A549 (cell line): Measurements from ENCODE around the gene APOD. TPM values are rescaled to one million over a fixed set of nuclear protein-coding genes. Genes with fewer than 3 reads are reported as not detected.
"Not testable (repeated sequence)": the region's sequence is repeated elsewhere in the genome, so short reads cannot be mapped to it uniquely, and the experiment has no call there.

Experiments used
- ATAC-seq, 2 experiments: fragments of 200-7000 bp in 1 of 2; fragments of >200 bp in 1 of 2; cut with Nextera tagmentation in 1 of 2; cut with Tn5 transposase in 1 of 2; 3 replicates each; pipeline versions ENCODE4 v1.8.0 to v1.9.1; 2018 to 2020; ENCODE audit warnings: mild to moderate bottlenecking in 1 of 2, moderate library complexity in 1 of 2
- CTCF ChIA-PET: fragments of 300-600 bp; sonication (Branson Sonifier 250); formaldehyde crosslinking; extraction: SDS; loops from one replicate; lab custom pipeline; 2021; ENCODE audit warnings: antibody characterized with exemption, inconsistent platforms; lab: Yijun Ruan, JAX
- POLR2A ChIA-PET: fragments of 350-600 bp; formaldehyde crosslinking; extraction: SDS; loops from one replicate; lab custom pipeline; 2021; ENCODE audit warnings: antibody characterized with exemption, inconsistent platforms; lab: Yijun Ruan, JAX
- DNase-seq, 2 experiments: peaks; one replicate each; pipeline versions ENCODE4 v3.0.0 to v3.0.0-alpha.2; 2011 to 2016; ENCODE audit warnings: low read depth in 1 of 2, low spot score in 1 of 2
- FAIRE-seq: peaks from 2 replicates; lab custom pipeline; 2011; peaks lifted over from hg19 to GRCh38; lab: Jason Lieb, UNC
- H3K27ac ChIP-seq, 2 experiments: fragments of >200 bp; sonication (Bioruptor Twin); formaldehyde crosslinking; 3 replicates each; pipeline ENCODE4 v1.5.1; 2016 to 2017
- H3K4me1 ChIP-seq: fragments of >200 bp; sonication (Bioruptor Twin); formaldehyde crosslinking; 3 replicates; pipeline ENCODE4 v1.6.1; 2016
- H3K4me2 ChIP-seq: fragments of >200 bp; sonication (Bioruptor Twin); formaldehyde crosslinking; 3 replicates; pipeline ENCODE4 v1.6.1; 2016
- H3K4me3 ChIP-seq: fragments of >200 bp; sonication (Bioruptor Twin); formaldehyde crosslinking; 3 replicates; pipeline ENCODE4 v1.5.1; 2016
- H3K9me3 ChIP-seq: fragments of >200 bp; sonication (Bioruptor Twin); formaldehyde crosslinking; 3 replicates; pipeline ENCODE4 v1.6.1; 2016
- CBX2 ChIP-seq: fragments of 200-600 bp; sonication (generic); IDR thresholded peaks from 2 replicates; pipeline ENCODE4 v1.6.1; 2016; ENCODE audit warnings: low read depth, mild to moderate bottlenecking, borderline replicate concordance
- CBX8 ChIP-seq: fragments of 200-600 bp; sonication (generic); IDR thresholded peaks from 2 replicates; pipeline ENCODE4 v1.6.1; 2016
- CHD2 ChIP-seq: fragments of 150-350 bp; IDR thresholded peaks from 2 replicates; pipeline ENCODE4 v1.6.1; 2014; ENCODE audit warnings: low read length; ENCODE audit not compliant: partially characterized antibody
- CHD4 ChIP-seq: fragments of 200-600 bp; sonication (generic); IDR thresholded peaks from 2 replicates; pipeline ENCODE4 v1.6.1; 2016; ENCODE audit warnings: antibody characterized with exemption, mild to moderate bottlenecking, borderline replicate concordance
- E2F6 ChIP-seq: IDR thresholded peaks from 2 replicates; pipeline ENCODE4 v1.6.1; 2012; ENCODE audit warnings: low read depth, borderline replicate concordance
- ESRRA ChIP-seq: fragments of 150-350 bp; IDR thresholded peaks from 2 replicates; pipeline ENCODE4 v1.6.1; 2014; ENCODE audit warnings: mild to moderate bottlenecking, low read length, borderline replicate concordance
- FOSL2 ChIP-seq, 2 experiments: fragments of 450-650 bp in 1 of 2; fragments of >200 bp in 1 of 2; sonication (Bioruptor Twin) in 1 of 2; formaldehyde crosslinking; IDR thresholded peaks; 2 replicates each; pipeline versions ENCODE4 v1.5.0 to v1.6.1; 2016 to 2020; ENCODE audit warnings: mild to moderate bottlenecking in 1 of 2, moderate library complexity in 1 of 2
- HES2 ChIP-seq: fragments of >200 bp; sonication (Bioruptor Twin); formaldehyde crosslinking; IDR thresholded peaks from 2 replicates; pipeline ENCODE4 v1.6.1; 2016
- HEYL ChIP-seq: fragments of 250-450 bp; sonication (Bioruptor Pico); IDR thresholded peaks from 2 replicates; pipeline ENCODE4 v1.8.0; 2021; ENCODE audit warnings: mild to moderate bottlenecking, moderate library complexity
- HMGXB4 ChIP-seq: fragments of 250-450 bp; sonication (Bioruptor Pico); IDR thresholded peaks from 2 replicates; pipeline ENCODE4 v1.5.0; 2021; ENCODE audit warnings: mild to moderate bottlenecking, moderate library complexity, borderline replicate concordance
- KDM1A ChIP-seq: fragments of 200-600 bp; sonication (generic); IDR thresholded peaks from 2 replicates; pipeline ENCODE4 v1.6.1; 2016; ENCODE audit warnings: low read depth, mild to moderate bottlenecking
- RCOR1 ChIP-seq: fragments of 150-350 bp; IDR thresholded peaks from 2 replicates; pipeline ENCODE4 v1.6.1; 2014; ENCODE audit warnings: antibody characterized with exemption, low read length, low read depth
- RNF2 ChIP-seq: fragments of 200-600 bp; sonication (generic); IDR thresholded peaks from 2 replicates; pipeline ENCODE4 v1.6.1; 2016; ENCODE audit warnings: low read depth, mild to moderate bottlenecking, antibody characterized with exemption, moderate library complexity, borderline replicate concordance
- SMC3 ChIP-seq: fragments of >200 bp; sonication (Bioruptor Twin); formaldehyde crosslinking; IDR thresholded peaks from 3 replicates; pipeline ENCODE4 v1.6.1; 2018; ENCODE audit warnings: inconsistent platforms
- TP53 ChIP-seq: fragments of 250-450 bp; sonication (Bioruptor Pico); IDR thresholded peaks from 2 replicates; pipeline ENCODE4 v1.5.0; 2021; ENCODE audit warnings: mild to moderate bottlenecking, moderate library complexity
- ZNF302 ChIP-seq: fragments of 250-450 bp; sonication (Bioruptor Pico); IDR thresholded peaks from 2 replicates; pipeline ENCODE4 v1.9.0; 2021; ENCODE audit warnings: inconsistent platforms, mild to moderate bottlenecking, moderate library complexity
- ZSCAN20 ChIP-seq: fragments of 250-450 bp; sonication (Bioruptor Pico); IDR thresholded peaks from 2 replicates; pipeline ENCODE4 v1.8.0; 2022; ENCODE audit warnings: mild to moderate bottlenecking, moderate library complexity
- WGBS: methylation state at CpG from one replicate; pipeline ENCODE4 v1.1.6; 2017; ENCODE audit errors: missing lambda C conversion rate; 5-methylcytosine and 5-hydroxymethylcytosine counted together
- polyA plus RNA-seq, 4 experiments: library from polyadenylated mRNA; depleted of rRNA in 3 of 4; stranded (reverse); fragments of >200 nt; fragmentation: RNase III in 1 of 4; extraction: RNeasy Plus Mini Kit Qiagen cat#74134 plus additional on column Dnase treatment in 1 of 4; gene quantifications; 2 replicates in 3 of 4; 3 replicates in 1 of 4; pipeline ENCODE4 v1.2.3, GENCODE V29; 2011 to 2017
- TF ChIP-seq, protein P1 (sequence below): fragments of 200-600 bp; sonication (generic); IDR thresholded peaks from 2 replicates; pipeline ENCODE4 v1.6.1; 2016; ENCODE audit warnings: antibody characterized with exemption, mild to moderate bottlenecking, moderate library complexity

APOD gene
- polyA plus RNA-seq, 2 of the 4 experiments (the other 2 are of a cell fraction), result 0.15 to 2.8 TPM

DNA sequence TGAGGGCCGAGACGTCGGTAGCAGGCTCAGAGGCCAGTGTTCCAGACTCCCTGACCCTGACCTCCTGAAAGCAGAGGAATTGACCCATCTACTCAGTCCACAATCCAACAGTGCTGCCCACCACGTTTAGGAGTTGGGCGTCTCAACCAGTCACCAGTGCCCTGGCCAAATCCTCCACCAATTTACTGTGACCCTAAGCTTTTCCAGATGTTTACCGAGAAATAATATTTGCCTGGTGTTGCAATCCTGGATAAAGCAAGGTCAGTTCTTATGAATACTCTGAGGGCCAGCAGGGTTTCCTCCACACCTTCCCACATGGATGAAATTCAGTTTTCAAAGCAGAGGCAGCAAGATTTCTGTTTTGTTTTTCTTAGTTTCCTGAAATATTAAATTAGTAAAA, 7.5 kb upstream of the APOD start:
- ChIA-PET CTCF (no interaction called here), POLR2A (no interaction called here)
- Histone ChIP-seq H3K4me1 (no peaks in the 10 kb centered on the region), H3K4me2 (no peak overlapping the region), H3K9me3 (no peaks in the 10 kb centered on the region), H3K27ac (no peak overlapping the region), H3K4me3 (no peak overlapping the region)
- TF ChIP-seq HMGXB4 (CRISPR knock-in tag), result no peak
- no peak for TF ChIP-seq RNF2
- TF ChIP-seq HES2, result no peak
- TF ChIP-seq E2F6, result no peak
- TF ChIP-seq CHD2, result no peak
- TF ChIP-seq ZNF302, result no peak
- TF ChIP-seq SMC3, result no peak
- TF ChIP-seq HEYL (CRISPR knock-in tag), result no peak
- DNase-seq (no peak), ATAC-seq (no peak), FAIRE-seq (no peak)
- WGBS, result 42% methylated on average over 6 of the region's 6 CpGs

DNA sequence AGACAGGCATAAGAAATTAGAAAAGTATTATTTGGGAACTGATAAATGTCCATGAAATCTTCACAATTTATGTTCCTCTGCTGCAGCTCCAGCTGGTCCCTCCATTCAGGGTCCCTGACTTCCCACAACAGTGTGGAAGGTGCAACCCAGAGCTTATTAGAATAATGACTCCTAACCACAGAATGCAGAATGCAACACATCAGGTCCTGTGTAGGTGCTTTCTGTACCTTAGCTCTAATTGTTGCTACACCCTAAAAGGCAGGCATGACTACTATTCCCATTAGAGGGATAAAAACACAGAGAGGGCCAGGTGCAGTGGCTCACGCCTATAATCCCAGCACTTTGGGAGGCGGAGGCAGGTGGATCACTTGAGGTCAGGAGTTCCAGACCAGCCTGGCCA, 6.6 kb upstream of the APOD start:
- FAIRE-seq, POLR2A ChIA-PET, H3K4me3 ChIP-seq, ATAC-seq, H3K9me3 ChIP-seq, H3K4me2 ChIP-seq, CTCF ChIA-PET, H3K27ac ChIP-seq, DNase-seq, H3K4me1 ChIP-seq: not testable (repeated sequence)
- WGBS, result 79% methylated on average over 2 of the region's 2 CpGs

- ATAC-seq, DNase-seq, FAIRE-seq, CTCF ChIA-PET, H3K9me3 ChIP-seq, H3K27ac ChIP-seq, H3K4me3 ChIP-seq, POLR2A ChIA-PET, H3K4me1 ChIP-seq, H3K4me2 ChIP-seq: not testable (repeated sequence)
- 51% methylated on average over 6 of the region's 6 CpGs for WGBS
Measured at GRCh38 chr3:195589796-195590195, 6.1 kb upstream of the APOD start.

- Histone ChIP-seq H3K4me1 (peaks cover 13% of the 10 kb centered on the region; the same call in 2 of the 3 replicates), H3K27ac (no peak overlapping the region), H3K9me3 (no peaks in the 10 kb centered on the region), H3K4me3 (no peak overlapping the region), H3K4me2 (no peak overlapping the region)
- TF ChIP-seq KDM1A (no peak), RCOR1 (no peak), ESRRA (no peak), HMGXB4 (CRISPR knock-in tag) (no peak), FOSL2 (IDR thresholded peaks at IDR 0.05) (no peak), FOSL2 (CRISPR knock-in tag; IDR thresholded peaks at IDR 0.05) (no peak), CBX8 (no peak), CBX2 (no peak), TP53 (CRISPR knock-in tag) (no peak), ZSCAN20 (no peak), CHD4 (no peak)
- TF ChIP-seq, protein P1, sequence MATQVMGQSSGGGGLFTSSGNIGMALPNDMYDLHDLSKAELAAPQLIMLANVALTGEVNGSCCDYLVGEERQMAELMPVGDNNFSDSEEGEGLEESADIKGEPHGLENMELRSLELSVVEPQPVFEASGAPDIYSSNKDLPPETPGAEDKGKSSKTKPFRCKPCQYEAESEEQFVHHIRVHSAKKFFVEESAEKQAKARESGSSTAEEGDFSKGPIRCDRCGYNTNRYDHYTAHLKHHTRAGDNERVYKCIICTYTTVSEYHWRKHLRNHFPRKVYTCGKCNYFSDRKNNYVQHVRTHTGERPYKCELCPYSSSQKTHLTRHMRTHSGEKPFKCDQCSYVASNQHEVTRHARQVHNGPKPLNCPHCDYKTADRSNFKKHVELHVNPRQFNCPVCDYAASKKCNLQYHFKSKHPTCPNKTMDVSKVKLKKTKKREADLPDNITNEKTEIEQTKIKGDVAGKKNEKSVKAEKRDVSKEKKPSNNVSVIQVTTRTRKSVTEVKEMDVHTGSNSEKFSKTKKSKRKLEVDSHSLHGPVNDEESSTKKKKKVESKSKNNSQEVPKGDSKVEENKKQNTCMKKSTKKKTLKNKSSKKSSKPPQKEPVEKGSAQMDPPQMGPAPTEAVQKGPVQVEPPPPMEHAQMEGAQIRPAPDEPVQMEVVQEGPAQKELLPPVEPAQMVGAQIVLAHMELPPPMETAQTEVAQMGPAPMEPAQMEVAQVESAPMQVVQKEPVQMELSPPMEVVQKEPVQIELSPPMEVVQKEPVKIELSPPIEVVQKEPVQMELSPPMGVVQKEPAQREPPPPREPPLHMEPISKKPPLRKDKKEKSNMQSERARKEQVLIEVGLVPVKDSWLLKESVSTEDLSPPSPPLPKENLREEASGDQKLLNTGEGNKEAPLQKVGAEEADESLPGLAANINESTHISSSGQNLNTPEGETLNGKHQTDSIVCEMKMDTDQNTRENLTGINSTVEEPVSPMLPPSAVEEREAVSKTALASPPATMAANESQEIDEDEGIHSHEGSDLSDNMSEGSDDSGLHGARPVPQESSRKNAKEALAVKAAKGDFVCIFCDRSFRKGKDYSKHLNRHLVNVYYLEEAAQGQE, result no peak
- ATAC-seq (no peak), DNase-seq (no peak), FAIRE-seq (no peak)
- ChIA-PET POLR2A (no interaction called here), CTCF (no interaction called here)
- 56% methylated on average over 5 of the region's 5 CpGs for WGBS
Measured at GRCh38 chr3:195587824-195588223, 4.1 kb upstream of the APOD start.
